Measurements from ENCODE around the gene TMC8. TPM values are rescaled to one million over a fixed set of nuclear protein-coding genes. Genes with fewer than 3 reads are reported as not detected.
"Not testable (repeated sequence)": the region's sequence is repeated elsewhere in the genome, so short reads cannot be mapped to it uniquely, and the experiment has no call there.

TMC8 gene, protein sequence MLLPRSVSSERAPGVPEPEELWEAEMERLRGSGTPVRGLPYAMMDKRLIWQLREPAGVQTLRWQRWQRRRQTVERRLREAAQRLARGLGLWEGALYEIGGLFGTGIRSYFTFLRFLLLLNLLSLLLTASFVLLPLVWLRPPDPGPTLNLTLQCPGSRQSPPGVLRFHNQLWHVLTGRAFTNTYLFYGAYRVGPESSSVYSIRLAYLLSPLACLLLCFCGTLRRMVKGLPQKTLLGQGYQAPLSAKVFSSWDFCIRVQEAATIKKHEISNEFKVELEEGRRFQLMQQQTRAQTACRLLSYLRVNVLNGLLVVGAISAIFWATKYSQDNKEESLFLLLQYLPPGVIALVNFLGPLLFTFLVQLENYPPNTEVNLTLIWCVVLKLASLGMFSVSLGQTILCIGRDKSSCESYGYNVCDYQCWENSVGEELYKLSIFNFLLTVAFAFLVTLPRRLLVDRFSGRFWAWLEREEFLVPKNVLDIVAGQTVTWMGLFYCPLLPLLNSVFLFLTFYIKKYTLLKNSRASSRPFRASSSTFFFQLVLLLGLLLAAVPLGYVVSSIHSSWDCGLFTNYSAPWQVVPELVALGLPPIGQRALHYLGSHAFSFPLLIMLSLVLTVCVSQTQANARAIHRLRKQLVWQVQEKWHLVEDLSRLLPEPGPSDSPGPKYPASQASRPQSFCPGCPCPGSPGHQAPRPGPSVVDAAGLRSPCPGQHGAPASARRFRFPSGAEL
- total RNA-seq, result 10 to 100 TPM in 2 of 4 donors, 1 to 10 TPM in 2; 1.2 to 40.8 (median 9.8) TPM

DNA sequence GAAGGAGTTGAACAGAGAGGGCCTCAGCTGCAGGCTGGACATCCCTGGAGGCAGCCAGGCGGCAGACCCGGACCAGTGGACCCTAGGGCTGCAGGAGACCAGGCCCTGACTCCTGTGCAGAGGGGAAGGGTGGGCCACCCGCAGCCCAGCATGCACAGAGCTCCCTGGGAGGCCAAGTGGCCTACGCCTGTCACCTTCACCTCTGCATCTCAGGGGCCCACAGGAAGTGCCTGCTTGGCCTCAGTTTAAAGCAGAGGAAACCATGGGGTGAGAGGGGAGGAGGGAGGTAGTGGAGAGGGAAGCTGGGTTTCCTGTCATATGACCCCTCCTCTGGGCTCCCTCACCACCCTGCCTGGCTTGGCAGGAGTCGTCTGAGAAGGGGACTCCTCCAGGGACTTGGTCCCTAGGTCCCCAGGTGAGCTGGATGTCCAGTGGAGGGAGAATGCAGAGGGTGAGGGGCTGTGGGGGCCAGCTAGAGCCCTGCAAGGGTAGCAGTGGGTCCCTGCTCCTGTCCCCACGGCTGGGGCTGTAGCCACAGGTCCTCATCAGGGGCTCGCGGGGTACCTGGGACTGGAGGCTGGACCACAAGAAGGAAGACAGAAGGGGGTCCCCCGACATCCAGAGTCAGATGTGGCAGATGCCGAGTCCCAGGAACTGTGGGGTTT is at the start of gene TMC8:
TSS of gene TMC8 (plus strand) at position 335 of the 665 bp plus-strand sequence. CDS start 818 bp downstream, outside the sequence.
- peaks cover 16% of the 10 kb centered on the region for H3K27me3 ChIP-seq
- intact Hi-C loops (cut with DNase I; ENCODE audit: low total_unique reads) (no loop called here), in situ Hi-C loops (cut with MboI; ENCODE audit: low pct_ligation_motif_present in 1 of 4, low pct_unique_long_range_greater_than_20kb in 1 of 4, low sequenced_read_pairs in 3 of 4) (no loop called here)
- TF ChIP-seq, protein P1, sequence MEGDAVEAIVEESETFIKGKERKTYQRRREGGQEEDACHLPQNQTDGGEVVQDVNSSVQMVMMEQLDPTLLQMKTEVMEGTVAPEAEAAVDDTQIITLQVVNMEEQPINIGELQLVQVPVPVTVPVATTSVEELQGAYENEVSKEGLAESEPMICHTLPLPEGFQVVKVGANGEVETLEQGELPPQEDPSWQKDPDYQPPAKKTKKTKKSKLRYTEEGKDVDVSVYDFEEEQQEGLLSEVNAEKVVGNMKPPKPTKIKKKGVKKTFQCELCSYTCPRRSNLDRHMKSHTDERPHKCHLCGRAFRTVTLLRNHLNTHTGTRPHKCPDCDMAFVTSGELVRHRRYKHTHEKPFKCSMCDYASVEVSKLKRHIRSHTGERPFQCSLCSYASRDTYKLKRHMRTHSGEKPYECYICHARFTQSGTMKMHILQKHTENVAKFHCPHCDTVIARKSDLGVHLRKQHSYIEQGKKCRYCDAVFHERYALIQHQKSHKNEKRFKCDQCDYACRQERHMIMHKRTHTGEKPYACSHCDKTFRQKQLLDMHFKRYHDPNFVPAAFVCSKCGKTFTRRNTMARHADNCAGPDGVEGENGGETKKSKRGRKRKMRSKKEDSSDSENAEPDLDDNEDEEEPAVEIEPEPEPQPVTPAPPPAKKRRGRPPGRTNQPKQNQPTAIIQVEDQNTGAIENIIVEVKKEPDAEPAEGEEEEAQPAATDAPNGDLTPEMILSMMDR (IDR thresholded peaks at IDR 0.05), result no peak
- TF ChIP-seq POLR2A (IDR thresholded peaks at IDR 0.05) (peak; percentile 27), POLR2AphosphoS5 (IDR thresholded peaks at IDR 0.05) (peak in 1 of 3 donors; percentile 51), EP300 (IDR thresholded peaks at IDR 0.05; ENCODE audit: low read depth) (no peak)
- H3K4me1 ChIP-seq, result peaks cover 15 to 62% (median 47%) of the 10 kb centered on the region in 4 donors
- no peaks in the 10 kb centered on the region for H3K9me3 ChIP-seq
- no peaks in the 10 kb centered on the region for H3K36me3 ChIP-seq
- WGBS, 2 donors (ENCODE audit: low coverage in 1 of 2), result 76% methylated on average over 10 of the region's 10 CpGs; no CpG with 5 or more reads in 1 of the 2 donors
- peak within 1 kb of the TSS; percentile 88 to 91 (median 90) for H3K27ac ChIP-seq
- H3K4me3 ChIP-seq, result peak within 1 kb of the TSS; percentile 7 to 48 (median 23)
- DNase-seq, result peak; percentile 72

DNA sequence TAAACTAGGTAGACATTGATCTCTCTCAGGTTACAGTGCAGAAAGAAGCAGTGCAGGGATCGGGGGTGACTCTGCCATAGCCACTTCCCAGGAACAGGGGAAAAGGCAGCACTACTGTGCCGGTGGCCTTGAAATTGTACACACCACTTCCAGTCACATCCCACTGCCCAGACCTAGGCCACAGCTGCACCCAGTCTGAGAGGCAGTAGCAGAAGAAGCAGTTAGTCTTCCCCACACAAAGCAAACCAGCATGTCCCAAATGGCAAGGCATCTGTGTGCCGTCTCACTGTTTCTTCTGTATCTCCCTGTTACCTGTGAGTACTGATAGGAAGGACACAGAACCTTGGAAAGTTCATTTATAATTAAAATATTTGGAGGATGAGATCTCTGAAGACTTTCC is 49.0 kb upstream of the TMC8 start:
- in situ Hi-C loops (cut with MboI; ENCODE audit: low pct_ligation_motif_present in 1 of 4, low pct_unique_long_range_greater_than_20kb in 1 of 4, low sequenced_read_pairs in 3 of 4), result loop anchor here in 1 of 4 donors (25.0 kb wide), 1 partner anchor 356 kb away; no protein-coding TSS in a partner anchor
- Histone ChIP-seq H3K4me1 (no peaks in the 10 kb centered on the region), H3K36me3 (peaks cover 0 to 25% (median 5%) of the 10 kb centered on the region in 4 donors), H3K9me3 (no peaks in the 10 kb centered on the region), H3K4me3 (no peak overlapping the region), H3K27ac (no peak overlapping the region), H3K27me3 (no peaks in the 10 kb centered on the region)
- no peak for TF ChIP-seq EP300 (IDR thresholded peaks at IDR 0.05; ENCODE audit: low read depth)
- no peak for TF ChIP-seq POLR2AphosphoS5 (IDR thresholded peaks at IDR 0.05)
- no peak for TF ChIP-seq POLR2A (IDR thresholded peaks at IDR 0.05)
- TF ChIP-seq, protein P1 (IDR thresholded peaks at IDR 0.05), result no peak
- WGBS, 2 donors (ENCODE audit: low coverage in 1 of 2), result 94 to 97% methylated on average over 3 of the region's 3 CpGs
- no peak for DNase-seq
- intact Hi-C loops (cut with DNase I; ENCODE audit: low total_unique reads), result no loop called here

DNA sequence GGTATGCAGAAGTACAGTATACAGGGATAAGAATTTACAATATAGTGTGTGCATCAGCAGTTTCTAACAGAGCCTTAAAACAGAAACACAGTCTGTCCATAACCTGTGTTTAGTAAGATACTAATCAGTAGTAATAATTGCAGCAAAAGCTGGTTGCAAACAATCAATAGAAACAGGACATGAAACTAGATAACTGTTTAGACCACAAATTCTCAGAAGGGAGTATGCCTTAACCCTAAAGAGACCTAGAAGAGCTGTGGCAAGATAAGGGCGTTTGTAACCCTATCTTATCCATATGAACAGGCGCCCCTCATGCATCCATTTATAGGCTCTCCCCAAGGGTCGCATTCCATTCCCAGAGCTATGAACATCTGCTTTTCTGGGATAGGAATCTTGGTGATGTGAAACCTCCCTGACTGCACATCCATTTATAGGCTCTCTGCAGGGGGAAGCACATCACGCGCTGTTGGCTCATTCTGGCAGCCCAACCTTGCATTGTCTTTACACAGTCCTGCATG is 48.2 kb upstream of the TMC8 start:
- peaks cover 0 to 31% (median 8%) of the 10 kb centered on the region in 4 donors for H3K36me3 ChIP-seq

DNA sequence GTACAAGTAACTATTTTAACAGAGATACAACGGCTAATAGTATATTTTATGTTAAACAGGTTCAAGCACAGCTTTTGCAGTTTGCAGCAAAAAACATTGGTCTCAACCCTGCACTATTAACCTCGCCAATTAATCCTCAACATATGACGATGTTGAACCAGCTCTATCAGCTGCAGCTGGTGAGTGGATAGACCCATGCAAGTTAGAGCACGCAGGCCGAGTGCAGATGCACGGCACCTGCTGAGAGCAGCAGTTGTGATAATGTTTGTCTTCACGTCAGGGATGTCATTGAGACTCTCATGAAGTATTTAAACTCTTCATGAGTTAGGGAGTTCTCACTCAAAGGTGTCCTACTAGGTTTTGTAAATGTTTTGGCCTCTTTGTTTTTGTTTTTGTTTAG is 47.6 kb upstream of the TMC8 start:
- Histone ChIP-seq H3K36me3 (peaks cover 0 to 30% (median 11%) of the 10 kb centered on the region in 4 donors), H3K4me1 (no peaks in the 10 kb centered on the region), H3K27ac (no peak overlapping the region), H3K27me3 (no peaks in the 10 kb centered on the region), H3K9me3 (no peaks in the 10 kb centered on the region), H3K4me3 (no peak overlapping the region)
- intact Hi-C loops (cut with DNase I; ENCODE audit: low total_unique reads) (no loop called here), in situ Hi-C loops (cut with MboI; ENCODE audit: low pct_ligation_motif_present in 1 of 4, low pct_unique_long_range_greater_than_20kb in 1 of 4, low sequenced_read_pairs in 3 of 4) (loop anchor here in 1 of 4 donors (25.0 kb wide), 1 partner anchor 354 kb away; no protein-coding TSS in a partner anchor)
- WGBS, 2 donors (ENCODE audit: low coverage in 1 of 2), result 69 to 88% methylated on average over 5 to 7 of the region's 7 CpGs
- no peak for DNase-seq
- no peak for TF ChIP-seq EP300 (IDR thresholded peaks at IDR 0.05; ENCODE audit: low read depth)

More for the DNA sequence above, 48.2 kb upstream of the TMC8 start:
- H3K4me1 ChIP-seq; DNase-seq; H3K27ac ChIP-seq; H3K4me3 ChIP-seq; H3K27me3 ChIP-seq; intact Hi-C loops (cut with DNase I; ENCODE audit: low total_unique reads); H3K9me3 ChIP-seq: not testable (repeated sequence)
- WGBS, 2 donors (ENCODE audit: low coverage in 1 of 2), result 80 to 90% methylated on average over 5 of the region's 5 CpGs
- in situ Hi-C loops (cut with MboI; ENCODE audit: low pct_ligation_motif_present in 1 of 4, low pct_unique_long_range_greater_than_20kb in 1 of 4, low sequenced_read_pairs in 3 of 4), result loop anchor here in 1 of 4 donors (25.0 kb wide), 1 partner anchor 355 kb away; no protein-coding TSS in a partner anchor

All from transverse colon (tissue), 4 donors.